Activated T-helper 2 cell treated with anti-CD3 and anti-CD28 coated beads, Interferon-gamma antibody, Interleukin-2, Interleukin-4, amounts not matched to agents 10 μg/mL and 5 μg/mL and 100 μg/mL, durations not matched to agents 14 hours and 24 hours and 36 hours (primary cell): Measurements from ENCODE around the gene LYPD4. TPM values are rescaled to one million over a fixed set of nuclear protein-coding genes. Genes with fewer than 3 reads are reported as not detected.

ENCODE experiments used
- DNase-seq: peaks from one replicate; pipeline ENCODE4 v3.0.0; 2021; ENCODE audit warnings: low spot score
- H3K27ac Mint-ChIP-seq: one replicate; pipeline ENCODE4 v1.8.0; 2021; ENCODE audit warnings: mixed read lengths
- H3K27me3 Mint-ChIP-seq: one replicate; pipeline ENCODE4 v1.8.0; 2021; ENCODE audit warnings: low read depth, mixed read lengths
- H3K36me3 Mint-ChIP-seq: one replicate; pipeline ENCODE4 v1.8.0; 2021; ENCODE audit warnings: low read depth, mixed read lengths
- H3K4me1 Mint-ChIP-seq: one replicate; pipeline ENCODE4 v1.8.0; 2021; ENCODE audit warnings: low read depth, mixed read lengths
- H3K4me3 Mint-ChIP-seq: one replicate; pipeline ENCODE4 v1.8.0; 2021; ENCODE audit warnings: low read depth, mild to moderate bottlenecking, moderate library complexity, mixed read lengths
- H3K9me3 Mint-ChIP-seq: one replicate; pipeline ENCODE4 v1.8.0; 2021; ENCODE audit warnings: mixed read lengths
- intact Hi-C: fragments of 100-400 bp; cut with micrococcal nuclease; formaldehyde crosslinking; loops from one replicate; pipeline ENCODE4 v1.15.1; 2023
- total RNA-seq: library from RNA; stranded (reverse); gene quantifications from 2 replicates; pipeline ENCODE4 v1.2.3, GENCODE V29; 2022

The LYPD4 gene
- total RNA-seq, 1 donor from 2014 or later: not detected

- no peak for DNase-seq
- intact Hi-C loops: no loop called here
- Mint-ChIP-seq H3K36me3 (peaks cover 68% of the 10 kb centered on the region), H3K27me3 (no peaks in the 10 kb centered on the region), H3K4me3 (no peak overlapping the region), H3K9me3 (no peaks in the 10 kb centered on the region), H3K27ac (peak overlapping the region; percentile 57), H3K4me1 (peaks cover 59% of the 10 kb centered on the region)
Measured at GRCh38 chr19:41869374-41869955, 25.0 kb upstream of the LYPD4 start.

- peak overlapping the region; percentile 53 for H3K27ac Mint-ChIP-seq
- peaks cover 62% of the 10 kb centered on the region for H3K4me1 Mint-ChIP-seq
- H3K4me3 Mint-ChIP-seq: no peak overlapping the region
- DNase-seq: no peak
- no peaks in the 10 kb centered on the region for H3K9me3 Mint-ChIP-seq
- H3K27me3 Mint-ChIP-seq: no peaks in the 10 kb centered on the region
- H3K36me3 Mint-ChIP-seq: peaks cover 73% of the 10 kb centered on the region
- intact Hi-C loops: no loop called here
Measured at GRCh38 chr19:41868989-41869300, 24.5 kb upstream of the LYPD4 start.

- peaks cover 79% of the 10 kb centered on the region for H3K36me3 Mint-ChIP-seq
- H3K27ac Mint-ChIP-seq: peak overlapping the region; percentile 77
- no peaks in the 10 kb centered on the region for H3K27me3 Mint-ChIP-seq
- H3K4me3 Mint-ChIP-seq: peak overlapping the region; percentile 13
- H3K4me1 Mint-ChIP-seq: peaks cover 65% of the 10 kb centered on the region
- no peak for DNase-seq
- H3K9me3 Mint-ChIP-seq: no peaks in the 10 kb centered on the region
- intact Hi-C loops: no loop called here
Measured at GRCh38 chr19:41868120-41868988, 23.9 kb upstream of the LYPD4 start.

- Mint-ChIP-seq H3K27ac (peak overlapping the region; percentile 16), H3K36me3 (peaks cover 82% of the 10 kb centered on the region), H3K4me3 (peak overlapping the region; percentile 15), H3K27me3 (no peaks in the 10 kb centered on the region), H3K9me3 (no peaks in the 10 kb centered on the region), H3K4me1 (peaks cover 67% of the 10 kb centered on the region)
- intact Hi-C loops: no loop called here
- DNase-seq: no peak
Measured at GRCh38 chr19:41866284-41866683, 21.8 kb upstream of the LYPD4 start.

- peaks cover 78% of the 10 kb centered on the region for H3K36me3 Mint-ChIP-seq
- H3K9me3 Mint-ChIP-seq: no peaks in the 10 kb centered on the region
- intact Hi-C loops: loop anchor here (5.0 kb wide), 1 partner anchor 533 kb away; no protein-coding TSS in a partner anchor
- H3K27me3 Mint-ChIP-seq: no peaks in the 10 kb centered on the region
- no peak for DNase-seq
- peaks cover 56% of the 10 kb centered on the region for H3K4me1 Mint-ChIP-seq
- peak overlapping the region; percentile 36 for H3K27ac Mint-ChIP-seq
- peak overlapping the region; percentile 41 for H3K4me3 Mint-ChIP-seq
Measured at GRCh38 chr19:41864374-41864773, 19.9 kb upstream of the LYPD4 start.

GRCh38 chr19:41863209-41863931 lies 18.9 kb upstream of the LYPD4 start:
- Mint-ChIP-seq H3K4me3 (peak overlapping the region; percentile 94), H3K27me3 (no peaks in the 10 kb centered on the region), H3K9me3 (no peaks in the 10 kb centered on the region), H3K36me3 (peaks cover 68% of the 10 kb centered on the region), H3K27ac (peak overlapping the region; percentile 86), H3K4me1 (peaks cover 51% of the 10 kb centered on the region)
- DNase-seq: no peak
- intact Hi-C loops: loop anchor here (5.0 kb wide), 1 partner anchor 534 kb away; no protein-coding TSS in a partner anchor

GRCh38 chr19:41862445-41862986 lies 18.0 kb upstream of the LYPD4 start:
- peaks cover 59% of the 10 kb centered on the region for H3K36me3 Mint-ChIP-seq
- intact Hi-C loops: loop anchor here (5.0 kb wide), 1 partner anchor 535 kb away; no protein-coding TSS in a partner anchor
- no peaks in the 10 kb centered on the region for H3K9me3 Mint-ChIP-seq
- no peaks in the 10 kb centered on the region for H3K27me3 Mint-ChIP-seq
- H3K4me1 Mint-ChIP-seq: peaks cover 44% of the 10 kb centered on the region
- peak overlapping the region; percentile 86 for H3K27ac Mint-ChIP-seq
- DNase-seq: no peak
- H3K4me3 Mint-ChIP-seq: peak overlapping the region; percentile 94

GRCh38 chr19:41861846-41862245 lies 17.4 kb upstream of the LYPD4 start:
- Mint-ChIP-seq H3K27me3 (no peaks in the 10 kb centered on the region), H3K4me1 (peaks cover 44% of the 10 kb centered on the region), H3K4me3 (peak overlapping the region; percentile 94), H3K9me3 (no peaks in the 10 kb centered on the region), H3K36me3 (peaks cover 59% of the 10 kb centered on the region), H3K27ac (peak overlapping the region; percentile 86)
- no peak for DNase-seq
- intact Hi-C loops: loop anchor here (5.0 kb wide), 1 partner anchor 535 kb away; no protein-coding TSS in a partner anchor

GRCh38 chr19:41861116-41861768 lies 16.8 kb upstream of the LYPD4 start:
- peak overlapping the region; percentile 94 for H3K4me3 Mint-ChIP-seq
- no peaks in the 10 kb centered on the region for H3K9me3 Mint-ChIP-seq
- H3K27me3 Mint-ChIP-seq: no peaks in the 10 kb centered on the region
- intact Hi-C loops: loop anchor here (5.0 kb wide), 1 partner anchor 536 kb away; no protein-coding TSS in a partner anchor
- H3K36me3 Mint-ChIP-seq: peaks cover 56% of the 10 kb centered on the region
- H3K27ac Mint-ChIP-seq: peak overlapping the region; percentile 86
- peaks cover 42% of the 10 kb centered on the region for H3K4me1 Mint-ChIP-seq
- no peak for DNase-seq

- Mint-ChIP-seq H3K4me1 (peaks cover 39% of the 10 kb centered on the region), H3K27me3 (no peaks in the 10 kb centered on the region), H3K36me3 (peaks cover 51% of the 10 kb centered on the region), H3K27ac (peak overlapping the region; percentile 86), H3K4me3 (peak overlapping the region; percentile 94), H3K9me3 (no peaks in the 10 kb centered on the region)
- intact Hi-C loops: loop anchor here (1.0 to 5.0 kb wide), 3 partner anchors 11 to 537 kb away; no protein-coding TSS in a partner anchor
- DNase-seq: no peak
Measured at GRCh38 chr19:41860419-41861115, 16.1 kb upstream of the LYPD4 start.

- peaks cover 44% of the 10 kb centered on the region for H3K36me3 Mint-ChIP-seq
- H3K27me3 Mint-ChIP-seq: peaks cover 4% of the 10 kb centered on the region
- no peaks in the 10 kb centered on the region for H3K9me3 Mint-ChIP-seq
- peak; percentile 97 for DNase-seq
- intact Hi-C loops: loop anchor here (1.0 to 5.0 kb wide), 6 partner anchors 11 to 767 kb away; partner anchors contain the start of gene RABAC1
- peaks cover 35% of the 10 kb centered on the region for H3K4me1 Mint-ChIP-seq
- peak within 1 kb of the TSS; percentile 94 for H3K4me3 Mint-ChIP-seq
- peak within 1 kb of the TSS; percentile 99 for H3K27ac Mint-ChIP-seq
Measured at GRCh38 chr19:41859618-41860418, 15.3 kb upstream of the LYPD4 start, which contains the start of gene RPS19. RPS19 (plus strand) TSS chr19:41860255; CDS start chr19:41860775, 520 bp downstream.
